ENCODE results near the gene KARS1. TPM values are rescaled to one million over a fixed set of nuclear protein-coding genes. Genes with fewer than 3 reads are reported as not detected.

Gene KARS1
- total and polyA plus RNA-seq, 2 of the 4 experiments (the other 2 are of a cell fraction), result 122 to 228 TPM

DNA sequence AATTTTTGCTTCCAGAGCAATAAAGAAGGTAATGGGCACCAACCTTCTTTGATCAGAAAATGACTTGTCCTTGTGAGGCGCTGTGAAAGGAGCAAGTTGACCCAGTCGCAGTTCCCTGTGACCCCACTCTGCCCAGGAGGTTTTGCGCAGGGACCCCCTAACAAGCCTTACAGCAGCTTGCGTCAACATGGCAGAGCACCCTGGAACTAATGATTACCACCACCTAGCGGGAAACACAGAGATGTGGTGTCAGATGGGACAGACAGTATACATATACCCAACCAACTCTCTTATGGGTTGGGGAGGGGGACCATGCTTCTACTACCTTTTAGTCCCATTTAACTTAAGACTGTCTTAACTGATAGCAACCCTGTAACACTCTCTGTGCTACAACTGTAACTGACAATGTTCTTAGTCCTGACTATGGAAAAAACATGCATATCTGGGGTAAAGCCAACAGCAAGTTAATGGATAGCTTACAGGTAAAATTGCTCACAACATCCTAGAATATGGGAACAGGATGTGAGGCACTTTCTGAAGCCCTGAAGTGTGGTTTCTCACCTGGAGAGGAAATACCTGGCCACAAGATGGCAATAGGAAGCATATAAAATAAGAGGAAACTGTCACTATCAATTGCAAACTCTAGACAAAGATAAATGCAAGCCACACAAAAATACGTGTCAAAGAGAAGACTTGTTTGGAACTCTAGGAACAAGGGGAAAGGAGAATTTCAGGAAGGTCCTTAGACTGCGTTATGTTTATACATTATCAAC lies 3.0 kb downstream of the KARS1 start:
- H3K4me3 ChIP-seq (ENCODE audit: insufficient read depth, low read depth, low read length), result no peak overlapping the region
- no peak overlapping the region for H3K4me2 ChIP-seq (ENCODE audit: low read depth, low read length)
- no peak overlapping the region for H3K27ac ChIP-seq (ENCODE audit: insufficient read depth, low read length)
- no TSS peak for BruUV-seq (replicated peaks)
- H3K79me1 ChIP-seq (ENCODE audit: low read depth in 1 of 2, low read length in 2 of 2), result peaks cover 24 to 55% of the 10 kb centered on the region in 2 experiments
- H3K4me1 ChIP-seq (ENCODE audit: control insufficient read depth, insufficient read depth, low read length), result peaks cover 10% of the 10 kb centered on the region; the same call in 1 of the 2 replicates
- no peak overlapping the region for H3K4ac ChIP-seq (ENCODE audit: low read depth, low read length)
- 100% methylated on average over 2 of the region's 7 CpGs; no CpG with 5 or more reads in 1 of the 2 experiments for WGBS, 2 experiments (ENCODE audit: extremely low coverage in 2 of 2, insufficient read length in 1 of 2)
- no peak overlapping the region for H3K9ac ChIP-seq (ENCODE audit: low read depth, low read length)
- H2AK5ac ChIP-seq (ENCODE audit: low read depth, low read length), result no peak overlapping the region
- no peak overlapping the region for H2AK9ac ChIP-seq (replicated peaks; ENCODE audit: low read depth, low read length, poor library complexity)
- H2BK120ac ChIP-seq (ENCODE audit: low read depth, low read length), result no peak overlapping the region
- no peak overlapping the region for H3K14ac ChIP-seq (replicated peaks; ENCODE audit: low read depth, low read length)
- POLR2A ChIA-PET (ENCODE audit: unreplicated experiment), result no interaction called here
- CTCF ChIA-PET, result no interaction called here
- dilution Hi-C loops (cut with HindIII; ENCODE audit: low sequenced_read_pairs, unreplicated experiment) (no loop called here), intact Hi-C loops (cut with micrococcal nuclease) (loop anchor here (10.0 kb wide), 1 partner anchor 1530 kb away; no protein-coding TSS in a partner anchor), in situ Hi-C loops (cut with MboI; ENCODE audit: low sequenced_read_pairs) (loop anchor here (10.0 kb wide), 1 partner anchor 120 kb away; no protein-coding TSS in a partner anchor)
- no peak overlapping the region for H4K5ac ChIP-seq (ENCODE audit: low read depth, low read length)
- no peak overlapping the region for H4K91ac ChIP-seq (ENCODE audit: insufficient read depth, low read depth, low read length)
- H3K56ac ChIP-seq (ENCODE audit: extremely low read depth, insufficient read depth, low read length), result no peak overlapping the region
- no peak for DNase-seq
- no peak overlapping the region for H2BK15ac ChIP-seq (ENCODE audit: low read depth, low read length)
- no peak overlapping the region for H3K18ac ChIP-seq (ENCODE audit: low read depth, low read length)
- no peak overlapping the region for H4K8ac ChIP-seq (ENCODE audit: low read depth in 2 of 2, low read length in 2 of 2)
- H4K20me1 ChIP-seq (ENCODE audit: insufficient read depth, low read length), result peaks cover 25% of the 10 kb centered on the region
- no peaks in the 10 kb centered on the region for H3K27me3 ChIP-seq (ENCODE audit: control insufficient read depth, insufficient read depth, low read length)
- no peak overlapping the region for H3K23ac ChIP-seq (ENCODE audit: low read depth, low read length)
- H3K36me3 ChIP-seq (ENCODE audit: control insufficient read depth, insufficient read depth, low read length), result peaks cover 28% of the 10 kb centered on the region
- H3K9me1 ChIP-seq (ENCODE audit: insufficient read depth, low read length), result 0 out of 2 replicates have a peak, but pooled peaks cover 2% of the 10 kb centered on the region
- TF ChIP-seq RFX5 (IDR thresholded peaks at IDR 0.05; ENCODE audit: low read depth, low read length) (no peak), MAZ (IDR thresholded peaks at IDR 0.05; ENCODE audit: borderline replicate concordance, low read depth, low read length) (no peak), RAD21 (IDR thresholded peaks at IDR 0.05; ENCODE audit: low read length) (no peak), RCOR1 (IDR thresholded peaks at IDR 0.05; ENCODE audit: insufficient replicate concordance, low read length) (no peak), MAFK (IDR thresholded peaks at IDR 0.05; ENCODE audit: low read depth, low read length) (no peak)
- TF ChIP-seq, protein P1, sequence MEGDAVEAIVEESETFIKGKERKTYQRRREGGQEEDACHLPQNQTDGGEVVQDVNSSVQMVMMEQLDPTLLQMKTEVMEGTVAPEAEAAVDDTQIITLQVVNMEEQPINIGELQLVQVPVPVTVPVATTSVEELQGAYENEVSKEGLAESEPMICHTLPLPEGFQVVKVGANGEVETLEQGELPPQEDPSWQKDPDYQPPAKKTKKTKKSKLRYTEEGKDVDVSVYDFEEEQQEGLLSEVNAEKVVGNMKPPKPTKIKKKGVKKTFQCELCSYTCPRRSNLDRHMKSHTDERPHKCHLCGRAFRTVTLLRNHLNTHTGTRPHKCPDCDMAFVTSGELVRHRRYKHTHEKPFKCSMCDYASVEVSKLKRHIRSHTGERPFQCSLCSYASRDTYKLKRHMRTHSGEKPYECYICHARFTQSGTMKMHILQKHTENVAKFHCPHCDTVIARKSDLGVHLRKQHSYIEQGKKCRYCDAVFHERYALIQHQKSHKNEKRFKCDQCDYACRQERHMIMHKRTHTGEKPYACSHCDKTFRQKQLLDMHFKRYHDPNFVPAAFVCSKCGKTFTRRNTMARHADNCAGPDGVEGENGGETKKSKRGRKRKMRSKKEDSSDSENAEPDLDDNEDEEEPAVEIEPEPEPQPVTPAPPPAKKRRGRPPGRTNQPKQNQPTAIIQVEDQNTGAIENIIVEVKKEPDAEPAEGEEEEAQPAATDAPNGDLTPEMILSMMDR (conservative IDR thresholded peaks at IDR 0.05; ENCODE audit: low read depth, low read length), result no peak
- TF ChIP-seq, protein P2, sequence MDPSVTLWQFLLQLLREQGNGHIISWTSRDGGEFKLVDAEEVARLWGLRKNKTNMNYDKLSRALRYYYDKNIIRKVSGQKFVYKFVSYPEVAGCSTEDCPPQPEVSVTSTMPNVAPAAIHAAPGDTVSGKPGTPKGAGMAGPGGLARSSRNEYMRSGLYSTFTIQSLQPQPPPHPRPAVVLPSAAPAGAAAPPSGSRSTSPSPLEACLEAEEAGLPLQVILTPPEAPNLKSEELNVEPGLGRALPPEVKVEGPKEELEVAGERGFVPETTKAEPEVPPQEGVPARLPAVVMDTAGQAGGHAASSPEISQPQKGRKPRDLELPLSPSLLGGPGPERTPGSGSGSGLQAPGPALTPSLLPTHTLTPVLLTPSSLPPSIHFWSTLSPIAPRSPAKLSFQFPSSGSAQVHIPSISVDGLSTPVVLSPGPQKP (IDR thresholded peaks at IDR 0.05; ENCODE audit: borderline replicate concordance, low read depth, low read length), result no peak
- H2BK20ac ChIP-seq (ENCODE audit: low read depth, low read length), result no peak overlapping the region
- H2AFZ ChIP-seq (replicated peaks; ENCODE audit: low read length, poor library complexity), result no peak overlapping the region
- no peak for ATAC-seq (ENCODE audit: low read depth)
- H3K9me3 ChIP-seq (ENCODE audit: control insufficient read depth, insufficient read depth, low read length), result no peaks in the 10 kb centered on the region
- H2BK5ac ChIP-seq (ENCODE audit: low read depth, low read length, poor library complexity, severe bottlenecking), result no peak overlapping the region
